ENCODE data around the gene CASP3.
"Not testable (repeated sequence)": the region's sequence is repeated elsewhere in the genome, so short reads cannot be mapped to it uniquely, and the experiment has no call there.

Gene CASP3

GRCh38 chr4:184636897-184637296 lies 12.3 kb downstream of the CASP3 start:
- DNase-seq (ENCODE audit: low read depth in 4 of 4, low spot score in 1 of 4) = no peak

GRCh38 chr4:184636144-184636543 lies 13.1 kb downstream of the CASP3 start:
- DNase-seq (ENCODE audit: low read depth in 4 of 4, low spot score in 1 of 4) = no peak

GRCh38 chr4:184635381-184635780 lies 13.9 kb downstream of the CASP3 start:
- DNase-seq (ENCODE audit: low read depth in 4 of 4, low spot score in 1 of 4) = no peak

- no peak for DNase-seq (ENCODE audit: low read depth in 4 of 4, low spot score in 1 of 4)
Measured at GRCh38 chr4:184632842-184633241, 16.4 kb downstream of the CASP3 start.

- DNase-seq (ENCODE audit: low read depth in 4 of 4, low spot score in 1 of 4) = no peak
Measured at GRCh38 chr4:184628103-184628502, 21.1 kb downstream of the CASP3 start.

- not testable (repeated sequence) for DNase-seq (ENCODE audit: low read depth in 4 of 4, low spot score in 1 of 4)
Measured at GRCh38 chr4:184625783-184626596, 23.3 kb downstream of the CASP3 start.

- no peak for DNase-seq (ENCODE audit: low read depth in 4 of 4, low spot score in 1 of 4)
Measured at GRCh38 chr4:184624972-184625554, 24.2 kb downstream of the CASP3 start.

GRCh38 chr4:184624504-184624903 lies 24.7 kb downstream of the CASP3 start:
- DNase-seq (ENCODE audit: low read depth in 4 of 4, low spot score in 1 of 4) = not testable (repeated sequence)

GRCh38 chr4:184621518-184621917 lies 27.7 kb downstream of the CASP3 start:
- no peak for DNase-seq (ENCODE audit: low read depth in 4 of 4, low spot score in 1 of 4)

- no peak for DNase-seq (ENCODE audit: low read depth in 4 of 4, low spot score in 1 of 4)
Measured at GRCh38 chr4:184620212-184620867, 28.9 kb downstream of the CASP3 start.

GRCh38 chr4:184617600-184618196 lies 31.5 kb downstream of the CASP3 start:
- DNase-seq (ENCODE audit: low read depth in 4 of 4, low spot score in 1 of 4) = no peak

GRCh38 chr4:184616633-184617551 lies 32.4 kb downstream of the CASP3 start:
- DNase-seq (ENCODE audit: low read depth in 4 of 4, low spot score in 1 of 4) = no peak

GRCh38 chr4:184616168-184616567 lies 33.1 kb downstream of the CASP3 start:
- not testable (repeated sequence) for DNase-seq (ENCODE audit: low read depth in 4 of 4, low spot score in 1 of 4)

- DNase-seq (ENCODE audit: low read depth in 4 of 4, low spot score in 1 of 4) = no peak
Measured at GRCh38 chr4:184614509-184614908, 34.7 kb downstream of the CASP3 start.

GRCh38 chr4:184613405-184613804 lies 35.8 kb downstream of the CASP3 start:
- no peak for DNase-seq (ENCODE audit: low read depth in 4 of 4, low spot score in 1 of 4)

GRCh38 chr4:184612074-184612473 lies 37.2 kb downstream of the CASP3 start:
- DNase-seq (ENCODE audit: low read depth in 4 of 4, low spot score in 1 of 4) = no peak

- not testable (repeated sequence) for DNase-seq (ENCODE audit: low read depth in 4 of 4, low spot score in 1 of 4)
Measured at GRCh38 chr4:184607429-184607828, 41.8 kb downstream of the CASP3 start.

GRCh38 chr4:184602857-184603256 lies 46.4 kb downstream of the CASP3 start:
- DNase-seq (ENCODE audit: low read depth in 4 of 4, low spot score in 1 of 4) = not testable (repeated sequence)

- not testable (repeated sequence) for DNase-seq (ENCODE audit: low read depth in 4 of 4, low spot score in 1 of 4)
Measured at GRCh38 chr4:184600982-184601381, 48.3 kb downstream of the CASP3 start.

- DNase-seq (ENCODE audit: low read depth in 4 of 4, low spot score in 1 of 4) = no peak
Measured at GRCh38 chr4:184599492-184600135, 49.6 kb downstream of the CASP3 start.

Measured in stimulated activated CD4-positive, alpha-beta T cell treated with anti-CD3 and anti-CD28 coated beads, Interleukin-1b, Interleukin-23, amount 100 ng/mL, for 24 hours (primary cell).